GM19324 (cell line): ENCODE measurements around the gene CLIP2.
"Not testable (repeated sequence)": the region's sequence is repeated elsewhere in the genome, so short reads cannot be mapped to it uniquely, and the experiment has no call there.

Experiments used
- ATAC-seq: cut with Tn5 transposase; IDR thresholded peaks from one replicate; pipeline ENCODE4 v1.9.1; 2021; ENCODE audit warnings: mild to moderate bottlenecking, moderate library complexity; ENCODE audit not compliant: unreplicated experiment, low FRiP score

The CLIP2 gene

DNA sequence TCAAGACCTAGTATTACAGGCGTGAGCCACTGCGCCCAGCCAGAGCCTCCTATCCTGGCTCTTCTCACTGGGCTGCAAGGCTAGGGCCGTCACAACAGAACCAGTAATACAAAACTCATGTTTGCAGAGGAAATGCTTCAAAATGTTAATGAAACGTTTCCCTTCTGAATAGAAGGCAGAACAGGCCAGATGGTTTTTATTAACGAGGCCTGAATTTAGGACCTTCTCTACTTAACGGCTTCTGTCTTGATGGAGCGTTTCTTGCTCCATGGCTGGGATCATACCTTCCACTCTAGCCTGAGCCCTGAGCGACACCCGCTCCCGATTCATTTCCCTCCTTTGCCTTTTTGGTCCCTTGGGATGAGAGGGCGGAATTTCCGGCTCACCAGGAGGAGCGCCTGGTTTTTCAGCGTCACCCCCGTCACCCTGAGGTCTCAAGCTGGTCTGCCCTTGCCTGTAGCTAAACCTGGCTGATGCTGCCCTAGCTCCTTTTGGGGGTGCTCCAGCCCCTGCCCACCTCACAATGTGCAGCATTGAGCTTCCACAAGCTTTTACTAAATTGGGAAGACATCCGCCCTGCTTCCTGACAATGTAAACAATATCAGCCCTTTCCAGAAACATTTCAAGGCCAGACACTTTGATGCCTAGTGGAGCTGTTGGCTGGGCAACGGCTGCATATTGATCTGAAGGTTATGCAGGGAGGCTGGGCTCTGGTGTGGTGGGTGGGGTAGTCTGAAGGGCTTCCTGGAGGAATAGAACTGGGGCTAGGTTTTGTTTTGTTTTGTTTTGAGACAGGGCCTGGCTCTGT, 5.2 kb downstream of the CLIP2 start:
- ATAC-seq: no peak

DNA sequence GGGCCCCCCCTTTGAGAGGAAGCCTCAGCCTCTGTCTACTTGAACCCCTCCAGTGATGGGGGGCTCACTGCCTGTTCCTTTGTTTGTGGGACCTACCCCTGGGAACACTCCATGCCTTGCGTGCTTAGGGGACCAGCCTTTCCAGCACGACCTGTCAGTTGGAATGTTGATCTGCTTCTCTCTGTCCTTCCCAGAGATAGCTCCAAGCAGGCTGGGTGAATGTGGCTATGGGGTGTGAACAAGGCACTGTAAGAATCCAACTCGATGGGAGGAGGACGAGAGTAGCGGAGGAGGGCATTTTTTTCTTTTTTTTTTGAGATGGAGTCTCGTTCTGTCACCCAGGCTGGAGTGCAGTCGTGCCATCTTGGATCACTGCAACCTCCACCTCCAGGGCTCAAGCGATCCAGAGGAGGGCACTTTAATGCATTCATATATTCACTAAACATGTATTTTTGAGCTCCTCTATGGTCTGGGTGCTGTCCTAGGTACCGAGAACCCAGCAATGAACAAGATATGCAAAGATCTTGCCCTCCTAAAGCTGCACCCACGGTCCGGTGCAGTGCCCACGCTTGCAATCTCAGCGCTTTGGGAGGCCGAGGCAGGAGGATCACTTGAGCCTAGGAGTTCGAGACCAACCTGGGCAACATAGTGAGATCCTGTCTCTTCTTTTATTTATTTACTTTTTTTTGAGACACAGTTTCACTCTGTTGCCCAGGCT, 8.5 kb downstream of the CLIP2 start:
- no peak for ATAC-seq

DNA sequence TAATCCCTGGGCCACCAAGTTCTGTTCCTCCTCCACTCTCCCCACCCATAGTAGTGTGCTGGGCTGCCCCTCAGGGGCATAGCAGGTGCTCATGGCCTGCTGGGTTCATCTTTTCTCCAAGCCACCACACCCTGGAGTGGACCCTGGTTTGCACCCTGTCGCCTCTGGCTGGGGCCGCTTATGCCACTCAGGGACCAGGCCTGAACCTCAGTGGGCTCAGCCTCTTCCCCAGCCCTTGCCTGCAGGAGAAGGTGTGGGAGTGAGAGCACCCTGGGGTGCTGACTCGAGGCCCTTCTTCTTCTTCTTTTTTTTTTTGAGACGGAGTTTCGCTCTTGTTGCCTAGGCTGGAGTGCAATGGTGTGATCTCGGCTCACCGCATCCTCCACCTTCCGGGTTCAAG, 10.2 kb downstream of the CLIP2 start:
- ATAC-seq: no peak

DNA sequence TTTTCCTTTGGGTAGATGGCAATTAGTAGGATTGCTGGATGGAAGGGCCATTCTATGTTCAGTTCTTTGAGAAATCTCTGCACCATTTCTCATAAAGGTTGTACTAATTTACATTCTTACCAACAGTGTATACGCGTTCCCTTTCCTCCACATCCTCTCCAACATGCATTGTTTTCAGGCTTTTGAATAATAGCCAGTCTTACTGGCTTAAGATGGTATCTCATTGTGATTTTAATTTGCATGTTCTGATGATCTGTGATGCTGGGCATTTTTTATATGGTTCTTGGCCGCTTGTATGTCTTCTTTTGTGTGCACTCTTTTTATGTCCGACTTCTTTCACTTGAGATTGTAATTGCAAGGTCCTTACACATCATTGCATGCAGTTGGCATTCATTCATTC, 11.7 kb downstream of the CLIP2 start:
- ATAC-seq: no peak

DNA sequence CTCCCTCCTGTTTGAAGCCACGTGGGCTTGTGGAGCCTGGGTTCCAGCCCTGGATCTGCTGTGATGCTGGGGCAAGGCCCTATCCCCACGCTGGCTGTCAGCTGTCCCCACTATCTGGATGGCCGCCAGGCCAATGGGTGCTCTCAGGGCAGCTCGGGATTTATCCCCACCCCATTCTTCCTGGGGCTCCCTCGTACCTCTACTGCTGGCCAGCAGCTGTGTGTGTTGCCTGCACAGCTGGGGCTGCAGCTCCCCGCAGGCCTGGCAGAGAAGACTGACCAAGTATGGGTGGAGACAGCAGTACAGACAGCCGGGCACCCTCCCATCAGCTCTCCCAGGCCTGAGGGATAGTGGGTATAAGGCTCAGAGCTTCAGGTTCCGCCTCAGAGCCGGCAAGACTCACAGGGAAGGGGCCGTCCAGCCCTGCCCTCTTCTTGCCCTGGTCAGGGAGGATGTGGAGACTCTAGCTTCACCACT, 13.6 kb downstream of the CLIP2 start:
- no peak for ATAC-seq

DNA sequence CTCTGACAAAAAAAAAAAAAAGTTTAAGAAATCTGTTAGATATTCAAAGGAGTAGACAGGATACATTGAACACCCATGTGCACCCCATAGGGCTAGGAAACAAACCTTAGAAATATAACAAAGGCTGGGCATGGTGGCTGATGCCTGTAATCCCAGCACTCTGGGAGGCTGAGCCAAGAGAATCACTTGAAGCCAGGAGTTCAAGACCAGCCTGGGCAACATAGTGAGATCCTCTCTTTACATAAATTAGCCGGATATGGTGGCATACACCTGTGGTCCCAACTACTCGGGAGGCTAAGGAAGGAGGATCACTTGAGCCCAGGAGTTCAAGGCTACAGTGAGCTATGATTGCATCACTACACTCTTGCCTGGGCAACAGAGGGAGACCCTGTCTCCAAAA, 15.3 kb downstream of the CLIP2 start:
- no peak for ATAC-seq

DNA sequence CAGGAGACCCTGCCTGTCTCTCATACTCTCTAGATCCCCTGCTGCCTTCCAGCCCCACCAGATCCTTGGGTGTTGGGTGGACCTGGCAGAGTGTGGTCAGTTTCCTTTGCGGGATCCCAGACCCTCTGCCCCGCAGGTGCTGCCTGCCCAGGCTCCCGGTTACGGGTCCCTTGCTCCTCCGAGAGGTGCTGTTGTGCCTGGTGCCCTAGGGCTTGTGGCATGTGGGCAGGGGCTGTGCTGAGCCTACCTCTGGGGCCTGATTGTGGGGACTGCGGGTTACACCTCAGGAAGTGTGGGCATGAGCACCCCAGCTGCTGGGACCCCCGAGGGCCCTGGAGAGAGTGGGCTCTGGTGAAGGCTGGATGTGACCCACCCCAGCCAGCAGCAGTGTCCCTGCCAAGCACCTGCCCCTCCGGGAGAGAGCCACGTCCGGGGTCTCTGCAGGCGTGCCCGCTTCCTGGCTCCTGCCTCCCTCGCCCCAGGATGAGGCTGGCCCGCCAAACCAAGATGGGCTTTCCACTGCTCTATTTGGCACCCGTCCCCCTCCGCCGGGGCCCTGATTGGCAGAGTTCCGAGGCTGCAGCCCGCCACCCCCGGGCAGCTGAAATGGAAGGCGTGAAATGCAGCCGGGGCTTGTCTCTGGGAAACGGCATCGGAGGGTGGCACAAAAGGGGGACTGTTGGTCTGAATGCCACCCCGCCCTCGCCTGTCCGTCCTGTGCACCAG, 17.0 kb downstream of the CLIP2 start:
- no peak for ATAC-seq

DNA sequence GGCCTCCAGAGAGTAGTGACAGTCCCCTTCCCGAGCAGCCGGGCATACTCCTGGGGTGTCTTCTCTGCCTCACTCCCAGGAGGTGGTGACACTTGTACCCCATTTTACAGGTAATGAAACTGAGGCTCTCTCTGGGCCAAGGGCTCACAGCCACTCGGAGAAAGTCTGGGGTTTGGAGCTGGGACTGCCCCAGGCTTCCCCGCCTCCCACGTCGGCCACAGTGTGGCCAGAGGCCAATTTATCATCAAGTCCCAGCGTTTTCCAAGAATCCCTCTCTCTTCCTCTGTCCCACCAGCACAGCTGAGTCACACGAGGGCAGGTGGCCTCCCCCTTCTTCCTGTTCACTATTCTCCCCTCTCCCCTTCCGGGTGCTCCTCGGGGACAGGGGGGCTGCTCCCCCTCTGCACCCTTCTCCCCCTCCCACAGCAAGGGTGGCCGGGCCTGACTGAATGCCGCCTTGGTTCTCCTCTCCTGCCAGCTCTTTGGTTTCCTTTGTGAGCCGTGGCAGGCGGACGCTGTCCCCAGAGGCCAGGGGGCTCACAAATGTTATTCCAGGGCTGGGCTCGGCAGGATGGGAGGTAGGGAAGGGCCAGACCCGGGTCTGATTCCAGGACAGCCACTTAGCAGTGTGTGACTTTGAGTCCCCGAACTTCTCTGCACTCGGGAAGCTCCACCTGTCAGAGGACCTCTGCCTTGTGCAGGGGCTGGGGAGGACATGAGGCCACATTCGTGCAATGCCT, 17.7 kb downstream of the CLIP2 start:
- no peak for ATAC-seq

DNA sequence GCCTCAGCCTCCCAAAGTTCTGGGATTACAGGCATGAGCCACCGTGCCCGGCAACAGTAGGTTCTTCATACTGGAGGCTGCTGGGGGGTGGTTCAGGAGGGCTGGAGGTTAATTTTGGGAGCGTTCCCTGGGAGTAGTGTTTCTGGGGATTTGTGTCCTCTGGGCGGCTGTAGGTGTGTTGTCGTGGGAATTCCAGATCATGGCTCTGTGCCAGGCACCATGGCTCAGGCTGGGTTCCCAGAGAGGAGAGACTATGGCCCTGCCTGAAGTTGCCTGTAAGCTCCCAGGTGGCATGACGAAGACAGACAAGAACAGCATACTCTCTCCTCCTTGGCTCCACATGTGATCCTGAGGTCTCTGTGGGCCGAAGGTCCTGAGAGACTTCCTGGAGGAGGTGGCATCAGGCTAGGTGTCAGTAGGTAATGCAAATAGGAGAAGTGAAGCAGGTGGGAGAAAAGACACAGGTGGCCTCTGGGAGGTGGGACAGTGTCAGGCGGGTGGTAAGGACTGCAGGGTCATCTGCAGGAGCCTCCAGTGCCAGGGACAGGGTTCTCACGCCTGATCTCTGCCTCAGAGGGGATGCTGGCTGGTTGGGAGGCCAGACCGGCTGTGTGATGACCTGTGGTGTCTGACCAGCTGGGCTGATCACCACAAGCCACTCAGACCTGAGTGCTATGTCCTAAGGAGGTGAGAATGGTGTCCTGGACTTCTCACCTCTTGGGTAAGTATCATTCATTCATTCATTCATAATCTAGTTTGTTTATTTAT, 18.7 kb downstream of the CLIP2 start:
- ATAC-seq: no peak

DNA sequence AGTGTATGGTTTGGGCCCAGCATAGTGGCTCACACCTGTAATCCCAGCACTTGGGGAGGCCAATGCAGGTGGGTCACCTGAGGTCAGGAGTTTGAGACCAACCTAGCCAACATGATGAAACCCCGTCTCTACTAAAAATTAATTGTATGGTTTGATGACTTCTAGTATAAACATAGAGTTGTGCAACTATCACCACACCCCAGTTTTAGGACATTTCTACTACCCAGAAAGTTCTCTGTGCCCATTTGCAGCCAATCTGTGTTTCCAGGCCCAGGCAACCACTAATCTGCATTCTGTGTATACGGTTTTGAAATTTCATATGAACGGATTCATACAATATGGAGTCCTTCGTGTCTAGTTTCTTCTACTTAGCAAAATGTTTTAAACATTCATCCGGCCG, 20.0 kb downstream of the CLIP2 start:
- ATAC-seq: no peak

DNA sequence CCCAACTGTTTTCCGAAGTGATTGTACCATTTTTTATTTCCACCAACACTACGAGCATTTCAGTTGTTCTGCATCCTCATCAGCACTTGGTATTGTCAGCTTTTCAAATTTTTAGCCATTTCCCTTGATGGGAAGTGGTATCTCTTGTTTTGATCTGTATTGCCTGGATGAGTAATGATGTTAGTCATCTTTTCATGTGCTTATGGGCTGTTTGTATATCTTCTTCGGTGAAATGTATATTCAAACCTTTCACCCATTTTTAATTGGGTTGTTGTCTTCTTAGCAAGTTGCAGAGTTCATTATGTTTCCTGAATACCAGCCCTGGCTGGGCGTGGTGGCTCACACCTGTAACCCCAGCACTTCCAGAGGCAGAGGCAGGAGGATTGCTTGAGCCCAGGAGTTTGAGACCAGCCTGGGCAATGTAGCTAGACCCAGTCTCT, 22.1 kb downstream of the CLIP2 start:
- no peak for ATAC-seq

DNA sequence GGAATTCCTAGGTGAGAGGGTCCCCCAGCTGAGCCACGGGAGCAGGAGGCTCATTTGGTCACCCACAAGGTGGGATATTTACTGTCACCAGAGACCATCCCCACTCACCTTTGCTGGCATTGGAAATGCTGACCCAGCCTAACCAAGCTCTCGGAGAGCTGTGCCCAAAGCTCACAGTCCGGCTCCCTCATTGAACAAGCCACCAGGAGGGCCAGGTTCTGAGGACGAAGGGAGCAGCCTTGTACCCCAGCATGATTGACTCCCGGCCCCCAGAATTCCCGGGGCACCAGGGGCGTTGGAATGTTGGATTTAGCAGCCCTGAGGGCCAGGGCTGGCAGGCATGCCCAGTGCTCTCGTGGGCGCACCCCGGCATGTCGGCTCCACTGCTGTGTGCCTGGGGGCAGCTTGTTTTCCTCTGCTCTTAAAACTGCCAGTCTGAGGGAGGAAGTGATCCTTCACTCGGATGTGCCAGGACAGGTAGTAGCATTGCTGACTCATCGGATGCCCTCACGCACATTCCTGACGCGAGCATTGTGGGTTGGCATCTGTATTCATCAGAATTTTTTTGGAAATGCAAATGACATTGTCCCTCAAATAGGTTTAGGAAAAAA, 23.3 kb downstream of the CLIP2 start:
- no peak for ATAC-seq

DNA sequence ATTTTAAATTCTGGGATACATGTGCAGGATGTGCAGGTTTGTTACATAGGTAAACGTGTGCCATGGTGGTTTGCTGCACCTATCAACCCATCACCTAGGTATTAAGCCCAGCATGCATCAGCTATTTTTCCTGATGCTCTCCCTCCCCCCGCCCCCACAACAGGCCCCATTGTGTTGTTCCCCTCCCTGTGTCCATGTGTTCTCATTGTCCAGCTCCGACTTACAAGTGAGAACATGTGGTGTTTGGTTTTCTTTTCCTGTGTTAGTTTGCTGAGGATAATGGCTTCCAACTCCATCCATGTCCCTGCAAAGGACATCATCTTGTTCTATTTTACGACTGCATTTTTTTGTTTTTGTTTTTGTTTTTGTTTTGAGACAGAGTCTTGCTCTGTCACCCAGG, 26.7 kb downstream of the CLIP2 start:
- ATAC-seq: not testable (repeated sequence)

DNA sequence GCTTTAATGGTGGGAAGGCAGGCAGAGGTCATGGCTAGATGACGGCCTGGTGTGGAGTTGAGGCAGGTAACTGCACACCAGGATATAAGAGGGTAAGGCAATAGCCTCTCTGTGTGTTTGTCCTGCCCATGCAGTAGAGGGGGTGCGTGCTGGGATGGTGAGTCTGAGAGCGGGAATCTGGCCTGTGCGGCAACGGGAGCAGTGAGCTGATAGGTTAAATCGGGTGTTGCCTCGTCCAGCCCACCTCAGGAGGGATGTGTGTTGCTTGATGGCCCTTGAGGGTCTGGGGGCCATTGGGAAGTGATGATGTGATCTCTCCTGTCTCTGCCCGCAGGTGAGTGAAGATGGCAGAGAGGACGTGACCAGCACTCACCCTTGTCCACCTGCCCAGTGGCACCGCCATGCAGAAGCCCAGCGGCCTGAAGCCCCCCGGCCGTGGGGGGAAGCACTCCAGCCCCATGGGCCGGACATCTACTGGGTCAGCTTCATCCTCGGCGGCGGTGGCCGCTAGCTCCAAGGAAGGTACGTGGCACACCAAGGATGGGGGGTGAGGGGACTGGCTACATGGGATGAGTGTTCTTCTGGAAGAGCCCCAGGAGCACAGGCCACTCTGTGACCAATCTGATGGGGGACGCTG, 28.1 kb downstream of the CLIP2 start:
- ATAC-seq: no peak

DNA sequence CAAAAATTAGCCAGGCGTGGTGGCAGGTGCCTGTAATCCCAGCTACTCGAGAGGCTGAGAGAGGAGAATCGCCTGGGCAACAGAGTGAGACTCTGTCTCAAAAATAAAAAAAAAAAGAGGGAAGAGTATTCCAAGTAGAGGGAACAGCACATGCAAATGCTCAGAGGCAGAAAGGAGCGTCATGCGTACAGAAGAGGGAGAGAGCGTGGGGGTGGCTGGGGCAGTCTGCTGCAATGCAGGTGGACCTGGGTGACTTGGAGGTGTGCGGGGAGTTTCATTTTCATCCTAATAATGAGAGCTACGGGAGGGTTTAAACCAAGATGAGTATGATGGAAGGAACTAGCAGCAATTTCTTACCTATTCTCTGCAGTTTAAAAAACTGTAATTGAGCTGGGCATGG, 28.8 kb downstream of the CLIP2 start:
- ATAC-seq: no peak

DNA sequence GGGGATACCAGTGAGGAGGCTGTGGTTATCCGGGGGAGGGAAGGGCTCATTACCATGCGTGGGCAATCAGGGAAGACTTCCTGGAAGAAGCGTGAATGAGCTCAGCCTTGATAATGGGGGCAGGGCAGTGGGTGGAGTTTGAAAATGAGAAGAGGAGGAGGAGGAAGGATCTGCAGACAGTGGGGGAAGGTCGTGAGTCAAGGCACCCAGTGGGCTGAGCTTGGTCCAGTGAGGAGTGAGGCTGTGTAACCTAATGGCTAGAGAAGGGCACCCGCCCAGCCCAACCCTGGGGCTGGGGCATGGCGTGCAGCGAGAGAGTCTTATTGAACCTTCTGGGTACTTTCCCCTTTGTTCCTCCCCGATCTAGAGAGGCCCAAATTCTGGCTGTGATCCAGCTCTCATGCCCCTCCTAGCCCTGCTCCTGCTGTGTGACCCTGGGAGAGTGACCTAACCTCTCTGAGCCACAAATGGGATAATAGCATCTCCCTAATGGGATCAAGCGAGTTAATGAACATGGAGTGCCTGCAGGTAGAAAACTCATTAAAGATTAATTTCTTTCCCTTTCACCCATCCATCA, 31.5 kb downstream of the CLIP2 start:
- ATAC-seq: no peak

DNA sequence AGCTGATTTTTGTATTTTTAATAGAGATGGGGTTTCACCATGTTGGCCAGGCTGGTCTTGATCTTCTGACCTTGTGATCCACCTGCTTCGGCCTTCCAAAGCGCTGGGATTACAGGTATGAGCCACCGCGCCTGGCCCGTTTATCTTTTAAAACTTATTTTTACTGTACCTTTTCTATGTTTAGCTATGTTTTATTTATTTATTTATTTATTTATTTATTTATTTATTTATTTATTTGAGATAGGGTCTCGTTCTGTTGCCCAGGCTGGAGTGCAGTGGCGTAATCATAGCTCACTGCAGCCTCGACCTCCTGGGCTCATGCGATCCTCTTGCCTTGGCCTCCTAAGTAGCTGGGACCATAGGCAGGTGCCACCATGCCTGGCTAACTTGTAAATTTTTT, 33.7 kb downstream of the CLIP2 start:
- not testable (repeated sequence) for ATAC-seq

DNA sequence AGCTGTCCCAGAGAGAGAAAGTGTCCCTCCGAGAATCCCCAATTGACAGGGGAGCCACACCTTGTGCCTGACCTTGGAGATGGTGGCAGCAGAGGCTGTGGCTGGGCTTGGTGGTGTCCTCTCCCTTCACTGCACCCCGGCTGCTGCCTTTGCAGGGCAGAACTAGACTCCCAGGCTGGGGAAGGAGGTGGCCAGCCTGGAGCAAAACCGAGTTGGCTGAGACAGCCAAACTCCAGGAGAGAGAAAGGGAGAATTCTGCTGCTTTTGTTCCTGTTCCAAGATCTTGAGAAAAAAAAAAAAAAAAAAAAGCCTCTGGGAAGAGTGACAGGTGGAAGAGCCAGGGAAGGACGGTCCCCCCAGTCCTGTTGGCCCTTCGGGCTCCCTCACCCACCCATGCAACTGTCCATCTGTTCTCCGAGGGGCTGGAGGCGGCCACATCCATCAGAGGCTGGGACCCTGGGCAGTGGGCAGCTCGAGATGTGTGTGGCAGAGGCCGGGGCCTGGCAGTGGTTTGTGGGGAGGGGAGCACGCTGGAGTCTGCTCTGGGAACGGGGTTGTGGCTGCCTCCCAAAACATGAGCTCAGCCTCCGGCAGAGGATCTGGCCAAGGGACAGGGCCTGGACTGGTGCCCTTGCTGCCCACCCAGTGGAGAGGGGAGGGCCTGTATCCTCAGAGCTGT, 35.5 kb downstream of the CLIP2 start:
- ATAC-seq: no peak
